K562 (cell line): ENCODE results near the gene SPATS2L. TPM values are rescaled to one million over a fixed set of nuclear protein-coding genes. Genes with fewer than 3 reads are reported as not detected.

Source experiments
- ATAC-seq: fragments of 200-7000 bp; cut with Tn5 transposase; 3 replicates; pipeline ENCODE4 v1.9.1; 2020; ENCODE audit warnings: moderate library complexity
- BruUV-seq: library from RNA; stranded (reverse); fragments of 400-500 nt; replicated peaks from 2 replicates; lab custom pipeline; 2021; lab: Mats Ljungman, UMichigan
- CTCF ChIA-PET: fragments of 300-600 bp; formaldehyde crosslinking; extraction: SDS; loops from one replicate; lab custom pipeline; 2021; ENCODE audit warnings: low intra/inter-chr PET ratio; lab: Yijun Ruan, JAX
- POLR2A ChIA-PET: fragments of 300-600, 350-650 bp; sonication (Branson Sonifier 250); formaldehyde crosslinking; extraction: SDS; loops from one replicate; lab custom pipeline; 2021; ENCODE audit warnings: antibody characterized with exemption, inconsistent platforms; lab: Yijun Ruan, JAX
- DNase-seq, 4 experiments: peaks; one replicate each; pipeline versions ENCODE4 v3.0.0 to v3.0.0-alpha.2; 2011 to 2018; ENCODE audit warnings: low spot score in 3 of 4, mixed read lengths in 3 of 4; ENCODE audit errors: extremely low read depth in 1 of 4
- FAIRE-seq: peaks from 2 replicates; lab custom pipeline; 2011; peaks lifted over from hg19 to GRCh38; lab: Jason Lieb, UNC
- H2AFZ ChIP-seq: 2 replicates; pipeline ENCODE4 v1.6.0; 2011; ENCODE audit warnings: low read depth, low read length, control low read depth, inconsistent platforms
- H3K27ac ChIP-seq: fragments of 200-600 bp; 3 replicates; pipeline ENCODE4 v1.8.0; 2011; ENCODE audit warnings: low read depth, mild to moderate bottlenecking, control low read depth, inconsistent platforms, low read length, moderate library complexity, mixed read lengths; ENCODE audit errors: extremely low read depth
- H3K27me3 ChIP-seq, 2 experiments: fragments of 300-600 bp in 1 of 2; 2 replicates in 1 of 2; 3 replicates in 1 of 2; pipeline versions ENCODE4 v1.6.0 to v1.8.0; 2011; ENCODE audit warnings: inconsistent platforms in 2 of 2, low read length in 2 of 2, mild to moderate bottlenecking in 1 of 2, mixed read lengths in 1 of 2, moderate library complexity in 1 of 2; ENCODE audit not compliant: control insufficient read depth in 2 of 2, insufficient read depth in 2 of 2
- H3K36me3 ChIP-seq: fragments of 300-600 bp; 3 replicates; pipeline ENCODE4 v1.8.0; 2011; ENCODE audit warnings: mild to moderate bottlenecking, low read length, inconsistent platforms; ENCODE audit not compliant: control insufficient read depth, insufficient read depth
- H3K4me1 ChIP-seq, 2 experiments: fragments of 200-600 bp in 1 of 2; replicated peaks in 1 of 2; 2 replicates in 1 of 2; 3 replicates in 1 of 2; pipeline versions ENCODE4 v1.5.1 to v1.8.0; 2011; ENCODE audit warnings: inconsistent platforms in 2 of 2, low read length in 2 of 2, mild to moderate bottlenecking in 1 of 2, mixed read lengths in 1 of 2, moderate library complexity in 1 of 2; ENCODE audit not compliant: control insufficient read depth in 2 of 2, insufficient read depth in 2 of 2
- H3K4me2 ChIP-seq: 2 replicates; pipeline ENCODE4 v1.6.1; 2011; ENCODE audit warnings: low read length, control low read depth, inconsistent platforms, mixed read lengths; ENCODE audit not compliant: insufficient read depth
- H3K4me3 ChIP-seq: fragments of 200-600 bp; sonication (generic), shearing (Covaris generic); 2 replicates; pipeline ENCODE4 v1.5.1; 2016; ENCODE audit warnings: control low read depth, inconsistent platforms
- H3K79me2 ChIP-seq: fragments of 200-600 bp; 3 replicates; pipeline ENCODE4 v1.8.0; 2011; ENCODE audit warnings: low read length, inconsistent platforms; ENCODE audit not compliant: control insufficient read depth, insufficient read depth
- H3K9ac ChIP-seq, 2 experiments: 2 replicates each; pipeline versions ENCODE4 v1.6.0 to v1.6.1; 2011; ENCODE audit warnings: low read depth in 2 of 2, low read length in 2 of 2, control low read depth in 1 of 2, inconsistent platforms in 1 of 2, mild to moderate bottlenecking in 1 of 2, mixed read lengths in 1 of 2; ENCODE audit not compliant: insufficient read depth in 1 of 2
- H3K9me1 ChIP-seq: one replicate; pipeline ENCODE4 v1.6.0; 2011; ENCODE audit warnings: inconsistent platforms, mild to moderate bottlenecking, low read length, moderate library complexity; ENCODE audit not compliant: control insufficient read depth, insufficient read depth
- H3K9me3 ChIP-seq: replicated peaks from 2 replicates; pipeline ENCODE4 v1.5.1; 2011; ENCODE audit warnings: low read depth, low read length, inconsistent platforms; ENCODE audit not compliant: control insufficient read depth, insufficient read depth
- H4K20me1 ChIP-seq: replicated peaks from 2 replicates; pipeline ENCODE4 v1.6.1; 2011; ENCODE audit warnings: low read length, inconsistent platforms, mixed read lengths; ENCODE audit not compliant: control insufficient read depth, insufficient read depth
- CSDE1 ChIP-seq, 2 experiments: fragments of 450-650 bp; IDR thresholded peaks; 2 replicates each; pipeline ENCODE4 v1.6.1; 2016; ENCODE audit warnings: mild to moderate bottlenecking in 1 of 2
- FOXA3 ChIP-seq, 2 experiments: fragments of 450-650 bp in 1 of 2; sonication (generic) in 1 of 2; formaldehyde crosslinking; IDR thresholded peaks in 1 of 2; conservative IDR thresholded peaks in 1 of 2; 2 replicates each; pipeline versions ENCODE4 v1.4.0 to v1.8.0; 2020 to 2022; ENCODE audit warnings: mild to moderate bottlenecking in 2 of 2, missing genetic modification reagents in 1 of 2
- GMEB1 ChIP-seq: fragments of 250-450 bp; sonication (Bioruptor Pico); IDR thresholded peaks from 2 replicates; pipeline ENCODE4 v1.4.0; 2020; ENCODE audit warnings: mild to moderate bottlenecking
- NFIX ChIP-seq: fragments of 250-450 bp; sonication (Bioruptor Pico); IDR thresholded peaks from 2 replicates; pipeline ENCODE4 v1.4.0; 2020; ENCODE audit warnings: low read depth, mild to moderate bottlenecking, moderate library complexity
- PREB ChIP-seq: sonication (generic); formaldehyde crosslinking; IDR thresholded peaks from 2 replicates; pipeline ENCODE4 v1.8.1; 2023; ENCODE audit warnings: mild to moderate bottlenecking, missing genetic modification reagents
- REST ChIP-seq, 2 experiments: fragments of 450-650 bp; formaldehyde crosslinking in 1 of 2; IDR thresholded peaks; 2 replicates each; pipeline versions ENCODE4 v1.4.0 to v1.6.1; 2014 to 2020; ENCODE audit warnings: mild to moderate bottlenecking in 2 of 2, borderline replicate concordance in 1 of 2, low read depth in 1 of 2
- RFX7 ChIP-seq: fragments of 250-450 bp; sonication (Bioruptor Pico); IDR thresholded peaks from 2 replicates; pipeline ENCODE4 v1.5.1; 2021; ENCODE audit warnings: mild to moderate bottlenecking
- SMAD3 ChIP-seq: fragments of 450-650 bp; formaldehyde crosslinking; conservative IDR thresholded peaks from 2 replicates; pipeline ENCODE4 v1.4.0; 2020; ENCODE audit warnings: mild to moderate bottlenecking
- SMARCB1 ChIP-seq: IDR thresholded peaks from 2 replicates; pipeline ENCODE4 v1.6.1; 2011; ENCODE audit warnings: improper control_type of control experiment, low read depth; ENCODE audit not compliant: insufficient read length
- SREBF2 ChIP-seq: sonication (generic); formaldehyde crosslinking; IDR thresholded peaks from 2 replicates; pipeline ENCODE4 v1.4.0; 2020; ENCODE audit warnings: mild to moderate bottlenecking, missing genetic modification reagents
- TARDBP ChIP-seq: fragments of 450-650 bp; IDR thresholded peaks from 2 replicates; pipeline ENCODE4 v1.6.1; 2016
- TCF15 ChIP-seq: fragments of 250-450 bp; sonication (Bioruptor Pico); IDR thresholded peaks from 2 replicates; pipeline ENCODE4 v1.8.0; 2022; ENCODE audit warnings: moderate library complexity, mild to moderate bottlenecking, inconsistent platforms
- WGBS: fragments of 100-300 bp; shearing (Covaris generic); methylation state at CpG from one replicate; pipeline ENCODE4 v1.1.6; 2016; ENCODE audit warnings: low coverage, mixed read lengths; ENCODE audit not compliant: insufficient coverage; ENCODE audit errors: missing lambda C conversion rate; 5-methylcytosine and 5-hydroxymethylcytosine counted together
- in situ Hi-C: fragments of 300-500 bp; cut with MboI; formaldehyde crosslinking; loops from 4 replicates; pipeline ENCODE4 v1.15.0; 2018; ENCODE audit warnings: inconsistent platforms, mixed read lengths
- intact Hi-C: fragments of 100-400 bp; cut with micrococcal nuclease; formaldehyde crosslinking; loops from 2 replicates; pipeline ENCODE4 v1.14.2; 2022
- polyA plus RNA-seq, 8 experiments: library from polyadenylated mRNA; depleted of rRNA in 4 of 8; stranded (reverse) in 5 of 8; unstranded in 3 of 8; fragments of >200 nt; fragmentation: Nextera tagmentation in 2 of 8; fragmentation: Illumina TruSeq in 1 of 8; extraction: Ambion mirVana in 2 of 8; extraction: Trizol in 1 of 8; gene quantifications; 2 replicates each; pipeline versions ENCODE4 v1.2.1 to v1.2.3, GENCODE V29; 2011 to 2014; ENCODE audit warnings: inconsistent platforms in 1 of 8, missing spikeins in 1 of 8
- total RNA-seq, 7 experiments: library from RNA; depleted of rRNA in 6 of 7; stranded (reverse); fragments of >200 nt in 6 of 7; fragmentation: Illumina TruSeq in 2 of 7; extraction: Trizol in 2 of 7; gene quantifications; 2 replicates each; pipeline versions ENCODE4 v1.2.1 to v1.2.3, GENCODE V29; 2011 to 2021; ENCODE audit warnings: low replicate concordance in 1 of 7

The SPATS2L gene
- total and polyA plus RNA-seq, 9 of the 15 experiments (the other 6 are each of a cell fraction or from before 2014, with no cell fraction given): 11.3 to 41.5 (median 24.9) TPM

GRCh38 chr2:200337621-200338020, 31.1 kb downstream of the SPATS2L start:
- no peak for DNase-seq
- H2AFZ ChIP-seq: no peak overlapping the region
- WGBS: 30% methylated on average over 2 of the region's 2 CpGs
- no peak overlapping the region for H3K4me2 ChIP-seq
- no peak for ATAC-seq
- BruUV-seq: no TSS peak
- no peaks in the 10 kb centered on the region for H4K20me1 ChIP-seq
- no peaks in the 10 kb centered on the region for H3K27me3 ChIP-seq
- H3K4me3 ChIP-seq: no peak overlapping the region
- H3K36me3 ChIP-seq: no peaks in the 10 kb centered on the region; the same call in 2 of the 3 replicates
- CTCF ChIA-PET: no interaction called here
- POLR2A ChIA-PET: interaction anchor here (1.5 kb wide), 1 partner anchor 10 kb away, joined by 4 read pairs; no protein-coding TSS in a partner anchor
- H3K4me1 ChIP-seq: no peaks in the 10 kb centered on the region
- FAIRE-seq: no peak
- no peaks in the 10 kb centered on the region for H3K9me3 ChIP-seq
- no peaks in the 10 kb centered on the region for H3K79me2 ChIP-seq
- intact Hi-C loops: no loop called here
- no peak overlapping the region for H3K27ac ChIP-seq
- TF ChIP-seq TARDBP (no peak), PREB (CRISPR knock-in tag) (no peak), RFX7 (CRISPR knock-in tag) (no peak), SREBF2 (no peak), TCF15 (CRISPR knock-in tag) (no peak), SMAD3 (no peak), GMEB1 (no peak), REST (IDR thresholded peaks at IDR 0.05; ENCODE audit: borderline replicate concordance) (no peak), REST (CRISPR knock-in tag; IDR thresholded peaks at IDR 0.05; ENCODE audit: low read depth) (no peak), SMARCB1 (no peak), CSDE1 (IDR thresholded peaks at IDR 0.05) (no peak), FOXA3 (CRISPR knock-in tag; conservative IDR thresholded peaks at IDR 0.05 in 1 of 2, IDR thresholded peaks at IDR 0.05 in 1 of 2) (no peak), NFIX (CRISPR knock-in tag) (no peak)
- TF ChIP-seq, all 486 proteins: peak for 0
- in situ Hi-C loops: no loop called here
- no peak overlapping the region for H3K9ac ChIP-seq
- H3K9me1 ChIP-seq: no peaks in the 10 kb centered on the region
